Left ventricle myocardium inferior (tissue), 1 donor: ENCODE results near the gene TMCO6. TPM values are rescaled to one million over a fixed set of nuclear protein-coding genes. Genes with fewer than 3 reads are reported as not detected.

ENCODE experiments used
- DNase-seq: peaks from one replicate; pipeline ENCODE4 v3.0.0-alpha.2; 2020
- H3K27ac ChIP-seq: fragments of 200-600 bp; replicated peaks from 2 replicates; pipeline ENCODE4 v1.8.0; 2021
- H3K27me3 ChIP-seq: fragments of 200-600 bp; 2 replicates; pipeline ENCODE4 v1.8.0; 2021; ENCODE audit warnings: low read depth
- H3K36me3 ChIP-seq: fragments of 200-600 bp; 2 replicates; pipeline ENCODE4 v1.8.0; 2021
- H3K4me1 ChIP-seq: fragments of 200-600 bp; 2 replicates; pipeline ENCODE4 v1.8.0; 2021
- H3K4me3 ChIP-seq: fragments of 200-600 bp; 2 replicates; pipeline ENCODE4 v1.8.0; 2021; ENCODE audit warnings: mild to moderate bottlenecking, moderate library complexity
- H3K9me3 ChIP-seq: fragments of 200-600 bp; replicated peaks from 2 replicates; pipeline ENCODE4 v1.8.0; 2021
- intact Hi-C: fragments of 100-400 bp; cut with micrococcal nuclease; formaldehyde crosslinking; loops from one replicate; pipeline ENCODE4 v1.11.0; 2022
- total RNA-seq: library from RNA; stranded (reverse); fragmentation: NEBNext Ultra II Directional; extraction: Animal tissue kit (Norgen Biotek cat#: 25700); gene quantifications from one replicate; pipeline ENCODE4 v1.2.1, GENCODE V29; 2021
- TF ChIP-seq, protein P1 (sequence below): fragments of 200-600 bp; IDR thresholded peaks from 2 replicates; pipeline ENCODE4 v1.8.0; 2021; ENCODE audit warnings: antibody characterized with exemption, mild to moderate bottlenecking, borderline replicate concordance
- donor health status: DM: no; HTN: yes; CAD: no; lungs with severe emphysema.

TMCO6 gene
- total RNA-seq, 1 donor from 2014 or later: 2.6 TPM

DNA sequence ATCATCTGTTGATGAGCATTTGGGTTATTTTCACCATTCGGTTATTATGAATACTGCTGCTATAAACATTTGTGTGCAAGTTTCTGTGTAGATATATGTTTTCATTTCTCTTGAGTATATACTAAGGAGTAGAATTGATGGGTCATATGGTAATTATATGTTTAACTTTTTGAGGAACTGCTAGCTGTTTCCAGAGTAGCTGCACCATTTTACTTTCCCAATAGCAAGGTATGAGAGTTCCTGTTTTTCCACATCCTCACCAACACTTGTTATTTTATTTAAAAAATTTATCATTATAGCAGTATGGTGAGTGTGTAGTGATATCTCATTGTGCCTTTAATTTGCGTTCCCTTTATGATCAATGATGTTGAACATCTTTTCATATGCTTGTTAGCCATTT, 35.5 kb upstream of the TMCO6 start:
- H3K27me3 ChIP-seq: no peaks in the 10 kb centered on the region
- no peaks in the 10 kb centered on the region for H3K36me3 ChIP-seq
- DNase-seq: no peak
- H3K27ac ChIP-seq: no peak overlapping the region
- no peaks in the 10 kb centered on the region for H3K9me3 ChIP-seq
- intact Hi-C loops: no loop called here
- TF ChIP-seq, protein P1, sequence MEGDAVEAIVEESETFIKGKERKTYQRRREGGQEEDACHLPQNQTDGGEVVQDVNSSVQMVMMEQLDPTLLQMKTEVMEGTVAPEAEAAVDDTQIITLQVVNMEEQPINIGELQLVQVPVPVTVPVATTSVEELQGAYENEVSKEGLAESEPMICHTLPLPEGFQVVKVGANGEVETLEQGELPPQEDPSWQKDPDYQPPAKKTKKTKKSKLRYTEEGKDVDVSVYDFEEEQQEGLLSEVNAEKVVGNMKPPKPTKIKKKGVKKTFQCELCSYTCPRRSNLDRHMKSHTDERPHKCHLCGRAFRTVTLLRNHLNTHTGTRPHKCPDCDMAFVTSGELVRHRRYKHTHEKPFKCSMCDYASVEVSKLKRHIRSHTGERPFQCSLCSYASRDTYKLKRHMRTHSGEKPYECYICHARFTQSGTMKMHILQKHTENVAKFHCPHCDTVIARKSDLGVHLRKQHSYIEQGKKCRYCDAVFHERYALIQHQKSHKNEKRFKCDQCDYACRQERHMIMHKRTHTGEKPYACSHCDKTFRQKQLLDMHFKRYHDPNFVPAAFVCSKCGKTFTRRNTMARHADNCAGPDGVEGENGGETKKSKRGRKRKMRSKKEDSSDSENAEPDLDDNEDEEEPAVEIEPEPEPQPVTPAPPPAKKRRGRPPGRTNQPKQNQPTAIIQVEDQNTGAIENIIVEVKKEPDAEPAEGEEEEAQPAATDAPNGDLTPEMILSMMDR: no peak
- H3K4me3 ChIP-seq: no peak overlapping the region
- peaks cover 1% of the 10 kb centered on the region for H3K4me1 ChIP-seq

DNA sequence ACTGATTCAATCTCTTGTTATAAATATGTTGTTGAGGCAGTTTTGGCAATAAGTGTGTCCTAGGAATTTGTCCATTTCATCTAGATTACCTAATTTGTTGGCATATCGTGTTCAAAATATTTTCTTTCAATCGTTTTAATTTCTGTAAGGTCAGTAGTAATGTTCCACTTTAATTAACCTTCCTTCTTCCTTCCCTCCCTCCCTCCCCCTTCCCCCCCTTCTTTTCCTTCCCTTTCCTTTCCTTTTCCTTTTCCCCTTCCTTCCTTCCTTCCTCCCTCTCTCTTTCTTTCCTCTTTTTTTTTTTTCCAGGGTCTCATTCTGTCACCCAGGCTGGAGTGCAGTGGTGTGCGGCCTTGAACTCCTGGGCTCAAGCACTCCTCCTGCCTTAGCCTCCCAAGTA, 33.4 kb upstream of the TMCO6 start:
- H3K4me3 ChIP-seq: no peak overlapping the region
- intact Hi-C loops: no loop called here
- no peaks in the 10 kb centered on the region for H3K9me3 ChIP-seq
- H3K27me3 ChIP-seq: no peaks in the 10 kb centered on the region
- DNase-seq: no peak
- H3K4me1 ChIP-seq: peaks cover 6% of the 10 kb centered on the region
- H3K27ac ChIP-seq: no peak overlapping the region
- H3K36me3 ChIP-seq: no peaks in the 10 kb centered on the region
- TF ChIP-seq, protein P1: no peak

DNA sequence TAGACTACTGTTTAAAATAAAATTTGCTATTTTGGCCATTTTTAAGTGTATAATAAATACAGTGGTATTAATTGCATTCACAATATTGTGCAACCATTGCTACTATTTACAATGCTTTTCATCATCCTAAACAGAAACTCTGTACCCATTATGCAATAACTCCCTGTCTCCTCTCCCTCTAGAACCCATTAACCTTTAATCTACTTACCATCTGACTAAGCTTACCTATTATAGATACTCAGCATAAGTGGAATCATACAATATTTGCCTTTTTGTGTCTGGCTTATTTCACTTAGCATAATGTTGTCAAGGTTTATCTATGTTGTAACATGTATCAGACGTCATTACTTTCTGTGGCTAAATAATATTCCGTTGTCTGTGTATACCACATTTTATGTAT, 32.2 kb upstream of the TMCO6 start:
- no peak for DNase-seq
- Histone ChIP-seq H3K36me3 (no peaks in the 10 kb centered on the region), H3K4me1 (peaks cover 13% of the 10 kb centered on the region), H3K27me3 (no peaks in the 10 kb centered on the region), H3K4me3 (no peak overlapping the region), H3K9me3 (no peaks in the 10 kb centered on the region), H3K27ac (no peak overlapping the region)
- intact Hi-C loops: no loop called here
- TF ChIP-seq, protein P1: no peak

DNA sequence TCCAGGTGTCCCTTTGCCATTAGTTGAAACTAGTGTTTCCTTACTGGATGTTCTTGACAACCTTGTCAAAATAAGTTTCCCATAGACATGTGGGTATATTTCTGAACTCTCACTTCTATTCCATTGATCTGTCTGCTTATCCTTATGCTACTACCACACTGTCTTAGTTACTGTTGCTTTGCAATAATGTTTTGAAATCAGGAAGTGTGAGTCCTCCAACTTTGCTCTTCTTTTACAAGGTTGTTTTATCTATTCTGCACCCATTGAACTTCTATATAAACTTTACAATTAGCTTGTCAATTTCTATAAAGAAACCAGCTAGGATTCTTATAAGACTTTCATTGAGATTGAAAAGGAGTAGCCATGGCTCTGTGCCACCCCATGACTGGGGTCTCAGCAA, 30.5 kb upstream of the TMCO6 start:
- Histone ChIP-seq H3K27me3 (no peaks in the 10 kb centered on the region), H3K4me3 (no peak overlapping the region), H3K9me3 (no peaks in the 10 kb centered on the region), H3K36me3 (no peaks in the 10 kb centered on the region), H3K4me1 (peaks cover 13% of the 10 kb centered on the region), H3K27ac (peak overlapping the region; percentile 54)
- TF ChIP-seq, protein P1: no peak
- DNase-seq: no peak
- intact Hi-C loops: no loop called here

DNA sequence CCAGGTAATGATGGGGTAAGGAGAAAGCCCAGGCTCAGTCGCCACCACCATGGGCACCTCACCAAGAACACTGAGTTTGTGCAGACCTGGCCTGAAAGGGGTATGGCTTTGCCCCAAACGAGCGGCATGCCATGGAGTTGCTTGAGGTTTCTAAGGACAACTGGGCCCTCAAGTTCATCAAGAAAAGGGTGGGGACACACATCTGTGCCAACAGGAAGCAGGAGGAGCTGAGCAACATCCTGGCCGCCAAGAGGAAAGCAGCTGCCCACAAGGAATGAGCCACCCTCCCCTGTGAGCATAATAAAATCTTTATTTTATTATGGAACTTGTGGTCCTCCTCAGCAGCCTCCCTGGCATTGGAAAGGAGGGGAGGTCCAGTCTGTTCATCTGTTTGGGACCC, 30.1 kb upstream of the TMCO6 start:
- intact Hi-C loops: no loop called here
- DNase-seq: peak; percentile 25
- no peak overlapping the region for H3K4me3 ChIP-seq
- TF ChIP-seq, protein P1: no peak
- H3K9me3 ChIP-seq: no peaks in the 10 kb centered on the region
- no peaks in the 10 kb centered on the region for H3K36me3 ChIP-seq
- H3K27ac ChIP-seq: peak overlapping the region; percentile 54
- H3K27me3 ChIP-seq: no peaks in the 10 kb centered on the region
- peaks cover 13% of the 10 kb centered on the region for H3K4me1 ChIP-seq
